GM23248 (cell line): ENCODE results near the gene C17orf78. TPM values are rescaled to one million over a fixed set of nuclear protein-coding genes. Genes with fewer than 3 reads are reported as not detected.
"Not testable (repeated sequence)": the region's sequence is repeated elsewhere in the genome, so short reads cannot be mapped to it uniquely, and the experiment has no call there.

Source experiments
- DNase-seq: peaks from one replicate; pipeline ENCODE4 v3.0.0-alpha.2; 2015
- H2AFZ ChIP-seq: fragments of 200-600 bp; sonication (generic); 2 replicates; pipeline ENCODE4 v1.6.1; 2016; ENCODE audit warnings: antibody characterized with exemption
- H3F3A ChIP-seq: fragments of 200-600 bp; sonication (generic); 2 replicates; pipeline ENCODE4 v1.6.1; 2016; ENCODE audit warnings: mild to moderate bottlenecking, antibody characterized with exemption, mixed run types; ENCODE audit not compliant: insufficient read depth
- H3K27ac ChIP-seq: fragments of 200-600 bp; sonication (generic); 2 replicates; pipeline ENCODE4 v1.5.1; 2016; ENCODE audit warnings: mild to moderate bottlenecking
- H3K27me3 ChIP-seq: fragments of 200-600 bp; sonication (generic); replicated peaks from 2 replicates; pipeline ENCODE4 v1.6.1; 2016; ENCODE audit warnings: mild to moderate bottlenecking; ENCODE audit not compliant: insufficient read depth
- H3K36me3 ChIP-seq: fragments of 200-600 bp; sonication (generic); 2 replicates; pipeline ENCODE4 v1.6.1; 2016; ENCODE audit warnings: low read depth, mild to moderate bottlenecking
- H3K4me1 ChIP-seq: fragments of 200-600 bp; sonication (generic); 2 replicates; pipeline ENCODE4 v1.6.1; 2016; ENCODE audit warnings: mild to moderate bottlenecking; ENCODE audit not compliant: insufficient read depth
- H3K4me2 ChIP-seq: fragments of 200-600 bp; sonication (generic); one replicate; pipeline ENCODE4 v1.6.1; 2016; ENCODE audit warnings: mild to moderate bottlenecking; ENCODE audit not compliant: unreplicated experiment
- H3K4me3 ChIP-seq: fragments of 200-600 bp; sonication (generic); 2 replicates; pipeline ENCODE4 v1.5.1; 2016; ENCODE audit warnings: mild to moderate bottlenecking
- H3K79me2 ChIP-seq: fragments of 200-600 bp; sonication (generic); 2 replicates; pipeline ENCODE4 v1.6.1; 2016; ENCODE audit warnings: mild to moderate bottlenecking; ENCODE audit not compliant: insufficient read depth
- H3K9ac ChIP-seq: fragments of 200-600 bp; sonication (generic); 2 replicates; pipeline ENCODE4 v1.6.1; 2016; ENCODE audit warnings: mild to moderate bottlenecking
- H3K9me2 ChIP-seq: fragments of 200-600 bp; sonication (generic); 2 replicates; pipeline ENCODE4 v1.6.1; 2016; ENCODE audit warnings: mixed run types, mild to moderate bottlenecking, moderate library complexity; ENCODE audit not compliant: insufficient read depth
- H3K9me3 ChIP-seq: fragments of 200-600 bp; sonication (generic); one replicate; pipeline ENCODE4 v1.6.1; 2017; ENCODE audit warnings: low read depth
- H4K20me1 ChIP-seq: fragments of 200-600 bp; sonication (generic); 2 replicates; pipeline ENCODE4 v1.6.0; 2016; ENCODE audit not compliant: insufficient read depth
- EZH2 ChIP-seq: fragments of 200-600 bp; sonication (generic); IDR thresholded peaks from 2 replicates; pipeline ENCODE4 v1.6.1; 2018; ENCODE audit warnings: antibody characterized with exemption, mild to moderate bottlenecking; ENCODE audit not compliant: insufficient read depth, poor library complexity, severe bottlenecking
- EZH2phosphoT487 ChIP-seq: fragments of 200-600 bp; sonication (generic); IDR thresholded peaks from 2 replicates; pipeline ENCODE4 v1.6.1; 2018; ENCODE audit warnings: antibody characterized with exemption, moderate library complexity, mild to moderate bottlenecking, low read depth; ENCODE audit not compliant: insufficient read depth
- WGBS, 2 experiments: methylation state at CpG; one replicate each; pipeline ENCODE4 v1.1.6; 2015 to 2017; ENCODE audit warnings: low lambda C conversion rate in 2 of 2, low coverage in 1 of 2; ENCODE audit errors: missing lambda C conversion rate in 2 of 2; 5-methylcytosine and 5-hydroxymethylcytosine counted together
- in situ Hi-C: fragments of 300-500 bp; cut with MboI; formaldehyde crosslinking; loops from 2 replicates; pipeline ENCODE4 v1.15.0; 2020
- polyA plus RNA-seq: library from polyadenylated mRNA; unstranded; fragments of >200 nt; fragmentation: Nextera tagmentation; extraction: Ambion mirVana; gene quantifications from 2 replicates; pipeline ENCODE4 v1.2.1, GENCODE V29; 2016
- total RNA-seq: library from RNA; depleted of rRNA; stranded (reverse); fragments of >200 nt; shearing (Covaris generic); gene quantifications from 2 replicates; pipeline ENCODE4 v1.2.3, GENCODE V29; 2014

The C17orf78 gene
- total and polyA plus RNA-seq, 2 experiments from 2014 or later, result not detected

- in situ Hi-C loops, result no loop called here
- no peak for TF ChIP-seq EZH2
- TF ChIP-seq EZH2phosphoT487, result no peak
- WGBS, 2 experiments, result 94 to 96% methylated on average over 2 of the region's 2 CpGs
Measured at GRCh38 chr17:37340804-37341203, 35.0 kb upstream of the C17orf78 start.

DNA sequence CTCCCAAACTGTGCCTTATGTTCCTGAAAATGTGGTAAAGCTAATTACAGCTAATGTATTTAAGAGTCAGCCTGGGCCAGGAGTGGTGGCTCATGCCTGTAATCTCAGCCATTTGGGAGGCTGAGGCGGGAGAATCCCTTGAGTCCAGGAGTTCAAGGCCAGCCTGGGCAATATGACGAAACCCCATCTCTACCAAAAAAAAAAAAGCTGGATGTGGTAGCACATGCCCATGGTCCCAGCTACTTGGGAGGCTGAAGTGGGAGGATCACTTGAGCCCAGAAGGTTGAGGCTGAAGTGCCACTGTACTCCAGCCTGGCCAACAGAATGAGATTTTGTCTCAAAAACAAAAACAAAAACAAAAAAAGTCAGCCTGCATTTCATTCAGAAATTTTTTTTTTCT, 33.2 kb upstream of the C17orf78 start:
- no peaks in the 10 kb centered on the region for H3K36me3 ChIP-seq
- H3K9ac ChIP-seq, result no peak overlapping the region
- no peak overlapping the region for H3K4me3 ChIP-seq
- no peaks in the 10 kb centered on the region for H3K9me3 ChIP-seq
- H4K20me1 ChIP-seq, result no peaks in the 10 kb centered on the region
- H3K27me3 ChIP-seq, result no peaks in the 10 kb centered on the region
- no peak overlapping the region for H2AFZ ChIP-seq
- H3K4me1 ChIP-seq, result no peaks in the 10 kb centered on the region
- no peak for DNase-seq
- no peak overlapping the region for H3K4me2 ChIP-seq
- 97 to 100% methylated on average over 2 of the region's 2 CpGs for WGBS, 2 experiments
- H3K9me2 ChIP-seq, result no peaks in the 10 kb centered on the region
- no peak overlapping the region for H3K27ac ChIP-seq
- in situ Hi-C loops, result no loop called here
- no peaks in the 10 kb centered on the region for H3F3A ChIP-seq
- TF ChIP-seq EZH2phosphoT487, result no peak
- no peak for TF ChIP-seq EZH2
- H3K79me2 ChIP-seq, result peaks cover 40% of the 10 kb centered on the region

More at GRCh38 chr17:37340804-37341203, 35.0 kb upstream of the C17orf78 start:
- Histone ChIP-seq H3K4me1 (no peaks in the 10 kb centered on the region), H2AFZ (no peak overlapping the region), H3K27ac (no peak overlapping the region), H4K20me1 (no peaks in the 10 kb centered on the region), H3K79me2 (peaks cover 41% of the 10 kb centered on the region), H3K4me2 (no peak overlapping the region), H3K9me3 (no peaks in the 10 kb centered on the region), H3K4me3 (no peak overlapping the region), H3K36me3 (no peaks in the 10 kb centered on the region), H3K9ac (no peak overlapping the region), H3F3A (no peaks in the 10 kb centered on the region), H3K27me3 (no peaks in the 10 kb centered on the region), H3K9me2 (no peaks in the 10 kb centered on the region)
- no peak for DNase-seq

- in situ Hi-C loops, result no loop called here
- no peaks in the 10 kb centered on the region for H4K20me1 ChIP-seq
- H3K27me3 ChIP-seq, result no peaks in the 10 kb centered on the region
- H3K27ac ChIP-seq, result no peak overlapping the region
- no peaks in the 10 kb centered on the region for H3K9me3 ChIP-seq
- H3K79me2 ChIP-seq, result peaks cover 50% of the 10 kb centered on the region
- H3K4me3 ChIP-seq, result no peak overlapping the region
- no peaks in the 10 kb centered on the region for H3K9me2 ChIP-seq
- H3K9ac ChIP-seq, result no peak overlapping the region
- no peaks in the 10 kb centered on the region for H3K4me1 ChIP-seq
- H3K36me3 ChIP-seq, result no peaks in the 10 kb centered on the region
- peak; percentile 1 for DNase-seq
- no peak overlapping the region for H2AFZ ChIP-seq
- 93 to 100% methylated on average over 4 of the region's 4 CpGs for WGBS, 2 experiments
- TF ChIP-seq EZH2phosphoT487 (no peak), EZH2 (no peak)
- no peak overlapping the region for H3K4me2 ChIP-seq
- no peaks in the 10 kb centered on the region for H3F3A ChIP-seq
Measured at GRCh38 chr17:37344519-37344918, 31.3 kb upstream of the C17orf78 start.

DNA sequence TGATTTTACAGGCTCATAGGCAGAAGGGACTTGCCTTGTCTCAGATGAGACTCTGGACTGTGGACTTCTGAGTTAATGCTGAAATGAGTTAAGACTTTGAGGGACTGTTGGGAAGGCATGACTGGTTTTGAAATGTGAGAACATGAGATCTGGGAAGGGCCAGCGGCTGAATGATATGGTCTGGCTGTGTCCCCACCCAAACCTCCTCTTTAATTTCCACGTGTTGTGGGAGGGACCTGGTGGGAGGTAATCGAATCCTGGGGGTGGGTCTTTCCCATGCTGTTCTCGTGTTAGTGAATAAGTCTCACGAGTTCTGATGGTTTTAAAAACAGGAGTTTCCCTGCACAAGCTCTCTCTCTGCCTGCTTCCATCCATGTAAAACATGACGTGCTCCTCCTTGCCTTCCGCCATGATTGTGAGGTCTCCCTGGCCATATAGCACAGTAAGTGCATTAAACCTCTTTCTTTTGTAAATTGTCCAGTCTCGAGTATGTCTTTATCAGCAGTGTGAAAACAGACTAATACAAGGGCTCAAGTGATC, 28.9 kb upstream of the C17orf78 start:
- H3K27me3 ChIP-seq, H3K27ac ChIP-seq, H3F3A ChIP-seq, H3K36me3 ChIP-seq, in situ Hi-C loops, H3K9ac ChIP-seq, H4K20me1 ChIP-seq, H3K4me3 ChIP-seq, H3K9me3 ChIP-seq, H2AFZ ChIP-seq, DNase-seq, H3K4me1 ChIP-seq, H3K4me2 ChIP-seq, H3K9me2 ChIP-seq: not testable (repeated sequence)
- 94% methylated on average over 8 of the region's 8 CpGs for WGBS, 2 experiments
- H3K79me2 ChIP-seq, result peaks cover 60% of the 10 kb centered on the region

DNA sequence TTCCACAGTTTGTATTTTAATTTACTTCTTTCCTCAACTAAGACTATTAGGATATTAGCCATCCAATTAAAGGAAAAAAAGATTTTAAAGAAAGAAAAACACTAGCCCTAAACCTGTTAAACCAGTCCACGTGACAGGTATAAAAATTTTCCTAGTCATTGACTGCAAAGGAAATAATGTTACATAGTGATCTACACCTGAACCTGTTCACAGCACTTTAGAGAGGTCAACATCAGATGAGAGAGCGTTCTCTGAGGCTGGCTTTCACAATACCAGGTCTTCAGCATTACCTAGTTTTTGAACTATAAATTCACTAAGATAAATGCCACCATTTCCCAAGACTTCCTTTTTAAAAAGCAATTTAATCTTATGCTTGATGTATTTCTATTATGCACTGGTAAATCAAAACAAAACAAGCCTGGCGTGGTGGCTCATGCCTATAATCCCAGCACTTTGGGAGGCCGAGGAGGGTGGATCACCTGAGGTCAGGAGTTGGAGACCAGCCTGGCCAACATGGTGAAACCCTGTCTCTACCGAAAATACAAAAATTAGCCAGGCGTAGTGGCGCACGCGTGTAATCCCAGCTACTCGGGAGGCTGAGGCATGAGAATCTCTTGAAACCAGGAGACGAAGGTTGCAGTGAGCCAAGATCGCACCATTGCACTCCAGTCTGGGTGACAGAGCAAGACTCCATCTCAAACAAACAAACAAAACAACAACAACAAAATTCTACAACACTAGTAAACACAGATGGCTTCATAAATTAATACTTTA, 18.8 kb upstream of the C17orf78 start:
- H3K9me3 ChIP-seq, H3K4me1 ChIP-seq, H3K4me3 ChIP-seq, DNase-seq, H4K20me1 ChIP-seq, H3K27me3 ChIP-seq, H3K27ac ChIP-seq, H3K36me3 ChIP-seq, in situ Hi-C loops, H3K4me2 ChIP-seq, H3K9me2 ChIP-seq: not testable (repeated sequence)
- H3K79me2 ChIP-seq, result peaks cover 64% of the 10 kb centered on the region
- H3F3A ChIP-seq, result peaks cover 16% of the 10 kb centered on the region
- 0 out of 2 replicates have a peak overlapping the region, but pooled peaks have one; percentile 81 for H2AFZ ChIP-seq
- WGBS, 2 experiments, result 89 to 96% methylated on average over 12 of the region's 12 CpGs
- peak overlapping the region; percentile 80; the same call in 1 of the 2 replicates for H3K9ac ChIP-seq
